A549 (cell line): Measurements from ENCODE around the gene OPCML.

Source experiments
- CTCF ChIP-seq: fragments of >200 bp; sonication (Bioruptor Twin); formaldehyde crosslinking; IDR thresholded peaks from 3 replicates; pipeline ENCODE4 v1.5.1; 2016
- MAFK ChIP-seq: fragments of 450-650 bp; IDR thresholded peaks from 2 replicates; pipeline ENCODE4 v1.6.1; 2014; ENCODE audit not compliant: partially characterized antibody
- POLR2A ChIP-seq: IDR thresholded peaks from 2 replicates; pipeline ENCODE4 v1.6.1; 2012; ENCODE audit warnings: mild to moderate bottlenecking, low read length
- RCOR1 ChIP-seq: fragments of 150-350 bp; IDR thresholded peaks from 2 replicates; pipeline ENCODE4 v1.6.1; 2014; ENCODE audit warnings: antibody characterized with exemption, low read length, low read depth

- TF ChIP-seq MAFK, result no peak
- TF ChIP-seq CTCF, result no peak
- no peak for TF ChIP-seq POLR2A
- TF ChIP-seq RCOR1, result no peak
Observed at GRCh38 chr11:132942611-132943356, 589.5 kb downstream of the OPCML start.
